Prostate gland (tissue), 2 donors: Measurements from ENCODE around the gene FAM53A. TPM values are rescaled to one million over a fixed set of nuclear protein-coding genes. Genes with fewer than 3 reads are reported as not detected.

Source experiments
- DNase-seq: peaks from one replicate; pipeline ENCODE4 v3.0.0-alpha.2; 2019; ENCODE audit warnings: low spot score
- H3K27ac ChIP-seq, 2 donors: fragments of 200-600 bp; sonication (generic); 2 replicates each; pipeline ENCODE4 v1.5.1; 2017 to 2019
- H3K27me3 ChIP-seq: fragments of 200-600 bp; sonication (generic); replicated peaks from 2 replicates; pipeline ENCODE4 v1.5.1; 2019; ENCODE audit not compliant: insufficient read depth
- H3K36me3 ChIP-seq, 2 donors: fragments of 200-600 bp; sonication (generic); 1 replicate in 1 of 2; 2 replicates in 1 of 2; pipeline versions ENCODE4 v1.5.1 to v1.8.1; 2017 to 2019
- H3K4me1 ChIP-seq: fragments of 200-600 bp; sonication (generic); replicated peaks from 2 replicates; pipeline ENCODE4 v1.5.1; 2019
- H3K4me3 ChIP-seq, 2 donors: fragments of 200-600 bp; sonication (generic); 2 replicates each; pipeline ENCODE4 v1.5.1; 2017 to 2019
- H3K9me3 ChIP-seq: fragments of 200-600 bp; sonication (generic); 2 replicates; pipeline ENCODE4 v1.5.1; 2017
- POLR2A ChIP-seq: fragments of 450-650 bp; IDR thresholded peaks from one replicate; pipeline ENCODE4 v1.6.1; 2016; ENCODE audit warnings: antibody characterized with exemption, mild to moderate bottlenecking
- POLR2AphosphoS5 ChIP-seq: sonication (generic); formaldehyde crosslinking; IDR thresholded peaks from one replicate; pipeline ENCODE4 v1.6.1; 2017; ENCODE audit warnings: antibody characterized with exemption
- WGBS: methylation state at CpG from one replicate; pipeline ENCODE4 v1.1.5; 2018; 5-methylcytosine and 5-hydroxymethylcytosine counted together
- intact Hi-C: fragments of 100-400 bp; cut with DNase I; formaldehyde crosslinking; loops from one replicate; pipeline ENCODE4 v1.14.2; 2022
- total RNA-seq, 2 donors: library from RNA; depleted of rRNA; stranded (reverse); fragments of >200 nt; gene quantifications; one replicate each; pipeline ENCODE4 v1.1.0, GENCODE V29; 2016
- TF ChIP-seq, protein P1 (sequence below), 4 experiments: fragments of 200-600 bp in 2 of 4; fragments of 450-650 bp in 2 of 4; sonication (generic) in 2 of 4; IDR thresholded peaks; 1 replicate in 3 of 4; 2 replicates in 1 of 4; pipeline ENCODE4 v1.5.1; 2016 to 2019; ENCODE audit warnings: antibody characterized with exemption in 4 of 4, mild to moderate bottlenecking in 2 of 4, moderate library complexity in 2 of 4

The FAM53A gene
- total RNA-seq, 2 donors from 2014 or later = 2.3 to 16.8 TPM

- no peaks in the 10 kb centered on the region for H3K36me3 ChIP-seq
- H3K4me1 ChIP-seq = peaks cover 2% of the 10 kb centered on the region
- 89% methylated on average over 30 of the region's 30 CpGs for WGBS
- intact Hi-C loops = no loop called here
- DNase-seq = no peak
- H3K9me3 ChIP-seq = no peaks in the 10 kb centered on the region
- H3K4me3 ChIP-seq = no peak overlapping the region
- H3K27ac ChIP-seq = no peak overlapping the region
- no peaks in the 10 kb centered on the region for H3K27me3 ChIP-seq
- TF ChIP-seq, protein P1, sequence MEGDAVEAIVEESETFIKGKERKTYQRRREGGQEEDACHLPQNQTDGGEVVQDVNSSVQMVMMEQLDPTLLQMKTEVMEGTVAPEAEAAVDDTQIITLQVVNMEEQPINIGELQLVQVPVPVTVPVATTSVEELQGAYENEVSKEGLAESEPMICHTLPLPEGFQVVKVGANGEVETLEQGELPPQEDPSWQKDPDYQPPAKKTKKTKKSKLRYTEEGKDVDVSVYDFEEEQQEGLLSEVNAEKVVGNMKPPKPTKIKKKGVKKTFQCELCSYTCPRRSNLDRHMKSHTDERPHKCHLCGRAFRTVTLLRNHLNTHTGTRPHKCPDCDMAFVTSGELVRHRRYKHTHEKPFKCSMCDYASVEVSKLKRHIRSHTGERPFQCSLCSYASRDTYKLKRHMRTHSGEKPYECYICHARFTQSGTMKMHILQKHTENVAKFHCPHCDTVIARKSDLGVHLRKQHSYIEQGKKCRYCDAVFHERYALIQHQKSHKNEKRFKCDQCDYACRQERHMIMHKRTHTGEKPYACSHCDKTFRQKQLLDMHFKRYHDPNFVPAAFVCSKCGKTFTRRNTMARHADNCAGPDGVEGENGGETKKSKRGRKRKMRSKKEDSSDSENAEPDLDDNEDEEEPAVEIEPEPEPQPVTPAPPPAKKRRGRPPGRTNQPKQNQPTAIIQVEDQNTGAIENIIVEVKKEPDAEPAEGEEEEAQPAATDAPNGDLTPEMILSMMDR (IDR thresholded peaks at IDR 0.05) = no peak
- TF ChIP-seq POLR2AphosphoS5 (no peak), POLR2A (no peak)
Observed at GRCh38 chr4:1636490-1637211, 47.5 kb downstream of the FAM53A start.

DNA sequence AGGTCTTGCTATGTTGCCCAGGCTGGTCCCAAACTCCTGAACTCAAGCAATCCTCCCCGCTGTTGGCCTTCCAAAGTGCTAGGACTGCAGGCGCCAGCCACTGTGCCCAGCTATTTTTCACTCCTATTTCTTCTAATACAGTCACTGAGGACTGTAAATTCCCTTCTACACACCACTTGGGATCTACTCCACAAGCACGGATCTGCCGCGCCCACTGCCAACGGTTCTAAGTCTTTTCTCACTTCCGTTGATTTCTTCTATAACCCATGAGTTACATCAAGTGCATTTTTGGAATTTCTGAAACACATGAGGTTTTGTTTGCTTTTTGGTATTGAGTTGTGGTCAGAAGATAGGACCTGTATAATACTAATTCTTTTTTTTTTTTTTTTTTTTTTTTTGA, 48.6 kb downstream of the FAM53A start:
- Histone ChIP-seq H3K4me1 (peaks cover 2% of the 10 kb centered on the region), H3K4me3 (no peak overlapping the region), H3K9me3 (no peaks in the 10 kb centered on the region), H3K36me3 (no peaks in the 10 kb centered on the region), H3K27ac (no peak overlapping the region), H3K27me3 (no peaks in the 10 kb centered on the region)
- DNase-seq = no peak
- TF ChIP-seq, protein P1 (IDR thresholded peaks at IDR 0.05) = no peak
- no peak for TF ChIP-seq POLR2A
- no peak for TF ChIP-seq POLR2AphosphoS5
- intact Hi-C loops = no loop called here
- 91% methylated on average over 7 of the region's 7 CpGs for WGBS

DNA sequence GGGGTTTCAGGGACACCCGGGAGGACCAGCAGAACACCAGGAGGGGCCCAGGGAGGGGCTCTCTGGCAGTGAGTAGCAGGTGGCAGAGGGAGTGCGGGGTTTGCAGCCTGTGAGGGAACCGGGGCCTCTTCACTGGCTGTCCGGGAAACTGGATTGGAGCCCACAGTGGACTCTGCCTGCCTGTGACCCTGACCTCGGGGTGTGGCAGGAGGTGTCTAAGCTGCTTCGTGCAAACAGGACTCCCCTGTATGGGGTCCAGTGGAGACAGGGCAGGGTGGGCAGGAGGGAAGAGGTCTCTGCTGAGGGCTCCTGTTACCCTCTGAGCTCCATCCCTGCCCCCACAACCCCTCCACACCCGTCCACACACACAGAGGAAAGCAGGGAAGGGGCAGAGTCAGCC, 50.1 kb downstream of the FAM53A start:
- intact Hi-C loops = loop anchor here (5.0 kb wide), 1 partner anchor 277 kb away; no protein-coding TSS in a partner anchor
- Histone ChIP-seq H3K4me3 (no peak overlapping the region), H3K27ac (no peak overlapping the region), H3K36me3 (no peaks in the 10 kb centered on the region), H3K4me1 (no peaks in the 10 kb centered on the region), H3K9me3 (no peaks in the 10 kb centered on the region), H3K27me3 (no peaks in the 10 kb centered on the region)
- 59% methylated on average over 6 of the region's 7 CpGs for WGBS
- TF ChIP-seq POLR2A (no peak), POLR2AphosphoS5 (no peak)
- TF ChIP-seq, protein P1 (IDR thresholded peaks at IDR 0.05) = no peak
- no peak for DNase-seq

DNA sequence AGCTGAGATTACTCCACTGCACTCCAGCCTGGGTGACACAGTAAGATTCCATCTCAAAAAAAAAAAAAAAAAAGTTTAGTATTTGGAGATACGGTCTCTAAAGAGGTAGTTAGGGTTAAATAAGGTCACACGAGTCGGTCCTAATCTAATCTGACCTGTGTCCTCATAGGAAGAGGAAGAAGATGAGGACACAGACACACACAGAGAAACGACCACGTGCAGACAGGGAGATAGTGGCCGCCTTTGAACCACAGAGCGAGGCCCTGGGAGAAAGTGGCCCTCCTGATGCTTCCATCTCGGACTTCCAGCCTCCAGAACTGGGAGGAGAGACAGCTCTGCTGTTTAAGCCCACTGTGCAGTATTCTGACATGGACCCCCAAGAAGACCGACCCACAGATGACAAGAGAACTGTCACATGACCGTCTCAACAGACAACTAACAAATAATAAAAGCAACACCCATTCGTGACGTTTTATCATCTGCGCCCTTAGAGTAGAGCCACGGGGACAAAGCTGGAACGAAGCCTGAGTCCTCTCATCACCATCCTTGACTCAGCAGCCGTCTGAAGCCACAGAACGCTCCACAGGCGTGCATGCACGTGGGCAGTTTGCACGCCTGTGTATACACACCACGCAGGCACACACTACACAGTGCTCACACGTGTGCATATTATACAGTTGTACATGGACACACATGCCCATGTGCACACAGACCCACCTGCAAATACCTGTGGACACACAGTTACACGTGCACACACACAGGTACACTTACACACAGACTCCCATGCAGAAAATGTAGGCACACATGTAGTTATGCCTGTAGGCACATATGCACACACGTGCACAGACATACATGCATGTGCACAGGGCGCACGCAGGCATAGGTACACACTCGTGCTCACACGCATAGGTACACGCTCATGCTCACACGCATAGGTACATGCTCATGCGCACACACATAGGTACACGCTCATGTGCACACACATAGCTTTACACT, 51.7 kb downstream of the FAM53A start:
- Histone ChIP-seq H3K4me1 (no peaks in the 10 kb centered on the region), H3K9me3 (no peaks in the 10 kb centered on the region), H3K27ac (no peak overlapping the region), H3K4me3 (no peak overlapping the region), H3K27me3 (no peaks in the 10 kb centered on the region), H3K36me3 (no peaks in the 10 kb centered on the region)
- DNase-seq = no peak
- WGBS = 86% methylated on average over 32 of the region's 32 CpGs
- no peak for TF ChIP-seq POLR2A
- no peak for TF ChIP-seq POLR2AphosphoS5
- TF ChIP-seq, protein P1 (IDR thresholded peaks at IDR 0.05) = no peak
- intact Hi-C loops = loop anchor here (5.0 kb wide), 1 partner anchor 275 kb away; no protein-coding TSS in a partner anchor
